HEK293T (cell line): ENCODE data around the gene ITLN2.
"Not testable (repeated sequence)": the region's sequence is repeated elsewhere in the genome, so short reads cannot be mapped to it uniquely, and the experiment has no call there.

Source experiments
- CTCF ChIA-PET: fragments of 350-600 bp; formaldehyde crosslinking; extraction: SDS; loops from one replicate; lab custom pipeline; 2021; ENCODE audit warnings: antibody characterized with exemption, inconsistent platforms; lab: Yijun Ruan, JAX
- POLR2A ChIA-PET: fragments of 350-600 bp; formaldehyde crosslinking; extraction: SDS; loops from one replicate; lab custom pipeline; 2020; ENCODE audit warnings: antibody characterized with exemption, inconsistent platforms; lab: Yijun Ruan, JAX
- DNase-seq: peaks from one replicate; pipeline ENCODE4 v3.0.0; 2012; ENCODE audit warnings: mixed read lengths; ENCODE audit errors: extremely low spot score
- ARNT ChIP-seq: fragments of 450-650 bp; IDR thresholded peaks from 2 replicates; pipeline ENCODE4 v1.6.1; 2017; ENCODE audit warnings: mild to moderate bottlenecking
- BHLHE40 ChIP-seq: fragments of 450-650 bp; IDR thresholded peaks from 2 replicates; pipeline ENCODE4 v1.6.1; 2016; ENCODE audit warnings: mild to moderate bottlenecking, moderate library complexity, borderline replicate concordance
- CTBP1 ChIP-seq: fragments of 450-650 bp; IDR thresholded peaks from 2 replicates; pipeline ENCODE4 v1.6.1; 2016; ENCODE audit warnings: borderline replicate concordance
- ELF4 ChIP-seq: fragments of 450-650 bp; IDR thresholded peaks from 2 replicates; pipeline ENCODE4 v1.6.1; 2017; ENCODE audit warnings: antibody characterized with exemption
- FOXA1 ChIP-seq: fragments of 450-650 bp; IDR thresholded peaks from 2 replicates; pipeline ENCODE4 v1.6.1; 2016; ENCODE audit warnings: mild to moderate bottlenecking
- FOXK2 ChIP-seq: fragments of 450-650 bp; IDR thresholded peaks from 2 replicates; pipeline ENCODE4 v1.6.1; 2016; ENCODE audit warnings: mild to moderate bottlenecking
- FOXM1 ChIP-seq: fragments of 450-650 bp; IDR thresholded peaks from 2 replicates; pipeline ENCODE4 v1.6.1; 2017; ENCODE audit warnings: mild to moderate bottlenecking, borderline replicate concordance
- HDGF ChIP-seq: fragments of 450-650 bp; IDR thresholded peaks from 2 replicates; pipeline ENCODE4 v1.6.1; 2017; ENCODE audit warnings: antibody characterized with exemption, borderline replicate concordance
- L3MBTL2 ChIP-seq: fragments of 450-650 bp; conservative IDR thresholded peaks from 2 replicates; pipeline ENCODE4 v1.6.1; 2016; ENCODE audit warnings: mild to moderate bottlenecking
- LEF1 ChIP-seq: fragments of 450-650 bp; IDR thresholded peaks from 2 replicates; pipeline ENCODE4 v1.6.1; 2017; ENCODE audit warnings: mild to moderate bottlenecking, borderline replicate concordance
- NFRKB ChIP-seq: fragments of 450-650 bp; IDR thresholded peaks from 2 replicates; pipeline ENCODE4 v1.6.1; 2016; ENCODE audit warnings: mild to moderate bottlenecking, moderate library complexity
- PKNOX1 ChIP-seq: fragments of 450-650 bp; IDR thresholded peaks from 2 replicates; pipeline ENCODE4 v1.6.1; 2016
- SP1 ChIP-seq: fragments of 450-650 bp; IDR thresholded peaks from 2 replicates; pipeline ENCODE4 v1.6.1; 2017
- SUZ12 ChIP-seq: fragments of 450-650 bp; IDR thresholded peaks from 2 replicates; pipeline ENCODE4 v1.6.1; 2016; ENCODE audit warnings: mild to moderate bottlenecking
- TARDBP ChIP-seq: fragments of 450-650 bp; IDR thresholded peaks from 2 replicates; pipeline ENCODE4 v1.6.1; 2016
- ZNF384 ChIP-seq: fragments of 450-650 bp; IDR thresholded peaks from 2 replicates; pipeline ENCODE4 v1.6.1; 2016

Gene ITLN2

GRCh38 chr1:160924791-160925651 is 29.6 kb downstream of the ITLN2 start:
- no peak for TF ChIP-seq ELF4
- TF ChIP-seq ZNF384 = no peak
- no peak for TF ChIP-seq SP1
- no peak for TF ChIP-seq BHLHE40
- no peak for TF ChIP-seq HDGF
- no peak for TF ChIP-seq TARDBP
- TF ChIP-seq FOXK2 = no peak
- no peak for TF ChIP-seq SUZ12
- no peak for TF ChIP-seq FOXA1
- TF ChIP-seq NFRKB = no peak
- TF ChIP-seq L3MBTL2 = no peak
- TF ChIP-seq CTBP1 = no peak
- no peak for TF ChIP-seq LEF1
- TF ChIP-seq PKNOX1 = no peak
- no peak for TF ChIP-seq ARNT
- TF ChIP-seq FOXM1 = no peak
- ChIA-PET CTCF (interaction anchor here (0.7 kb wide), 1 partner anchor 169 kb away, joined by 7 read pairs; no protein-coding TSS in a partner anchor), POLR2A (no interaction called here)
- no peak for DNase-seq

- TF ChIP-seq PKNOX1 (no peak), FOXK2 (no peak), ELF4 (no peak), SUZ12 (no peak), NFRKB (no peak), ZNF384 (no peak), FOXA1 (no peak), FOXM1 (no peak), HDGF (no peak), ARNT (no peak), L3MBTL2 (no peak), BHLHE40 (no peak), TARDBP (no peak), LEF1 (no peak)
- ChIA-PET POLR2A (no interaction called here), CTCF (no interaction called here)
- no peak for DNase-seq
Observed at GRCh38 chr1:160916666-160917065, 37.9 kb downstream of the ITLN2 start.

- CTCF ChIA-PET, DNase-seq, POLR2A ChIA-PET: not testable (repeated sequence)
Observed at GRCh38 chr1:160913229-160913628, 41.4 kb downstream of the ITLN2 start.

GRCh38 chr1:160911925-160912324 is 42.7 kb downstream of the ITLN2 start:
- no peak for DNase-seq
- POLR2A ChIA-PET = no interaction called here
- CTCF ChIA-PET = no interaction called here
- no peak for TF ChIP-seq BHLHE40
- no peak for TF ChIP-seq CTBP1
- TF ChIP-seq TARDBP = no peak
- TF ChIP-seq FOXA1 = no peak
- TF ChIP-seq FOXM1 = no peak

GRCh38 chr1:160911441-160911840 is 43.2 kb downstream of the ITLN2 start:
- ChIA-PET POLR2A (no interaction called here), CTCF (no interaction called here)
- DNase-seq = no peak
- no peak for TF ChIP-seq PKNOX1
- no peak for TF ChIP-seq SP1
- no peak for TF ChIP-seq FOXK2
- TF ChIP-seq FOXA1 = no peak
- no peak for TF ChIP-seq TARDBP
- TF ChIP-seq HDGF = no peak
- TF ChIP-seq NFRKB = no peak
- no peak for TF ChIP-seq ELF4
- no peak for TF ChIP-seq L3MBTL2
- TF ChIP-seq LEF1 = no peak
- no peak for TF ChIP-seq ZNF384
- TF ChIP-seq SUZ12 = no peak
- no peak for TF ChIP-seq ARNT
- TF ChIP-seq FOXM1 = no peak
- no peak for TF ChIP-seq CTBP1
- no peak for TF ChIP-seq BHLHE40

GRCh38 chr1:160910170-160910750 is 44.3 kb downstream of the ITLN2 start:
- TF ChIP-seq LEF1 (no peak), HDGF (no peak), L3MBTL2 (no peak), SP1 (no peak), SUZ12 (no peak), ELF4 (no peak), ARNT (no peak), PKNOX1 (no peak), ZNF384 (no peak), NFRKB (no peak), CTBP1 (no peak)
- ChIA-PET CTCF (no interaction called here), POLR2A (no interaction called here)
- no peak for DNase-seq
